HEK293 (cell line): ENCODE data around the gene ARHGAP24.
"Not testable (repeated sequence)": the region's sequence is repeated elsewhere in the genome, so short reads cannot be mapped to it uniquely, and the experiment has no call there.

Experiments used
- CTCF ChIA-PET: fragments of 350-600 bp; formaldehyde crosslinking; extraction: SDS; loops from one replicate; lab custom pipeline; 2021; ENCODE audit warnings: antibody characterized with exemption; lab: Yijun Ruan, JAX
- POLR2A ChIA-PET: fragments of 300-600 bp; formaldehyde crosslinking; extraction: SDS; loops from one replicate; lab custom pipeline; 2020; ENCODE audit warnings: antibody characterized with exemption, inconsistent platforms; lab: Yijun Ruan, JAX
- H3K27ac ChIP-seq: fragments of 200-500 bp; sonication (Bioruptor generic); 2 replicates; pipeline ENCODE4 v1.5.1; 2014; ENCODE audit warnings: low read depth, low read length, control low read depth, inconsistent platforms; ENCODE audit errors: extremely low read depth
- H3K36me3 ChIP-seq, 2 experiments: fragments of 200-500 bp in 1 of 2; sonication (Bioruptor generic) in 1 of 2; 1 replicate in 1 of 2; 2 replicates in 1 of 2; pipeline ENCODE4 v1.5.1; 2014 to 2017; ENCODE audit warnings: inconsistent platforms in 2 of 2, low read length in 2 of 2; ENCODE audit not compliant: control insufficient read depth in 2 of 2, insufficient read depth in 1 of 2
- H3K4me1 ChIP-seq: fragments of 200-500 bp; sonication (Bioruptor generic); 2 replicates; pipeline ENCODE4 v1.5.1; 2014; ENCODE audit warnings: mild to moderate bottlenecking, low read length, inconsistent platforms; ENCODE audit not compliant: control insufficient read depth, insufficient read depth
- H3K4me3 ChIP-seq: 2 replicates; pipeline ENCODE4 v1.5.1; 2011; ENCODE audit warnings: low read depth, mild to moderate bottlenecking, control low read depth, low read length, moderate library complexity
- H3K9me3 ChIP-seq: fragments of 200-500 bp; sonication (Bioruptor generic); 2 replicates; pipeline ENCODE4 v1.5.1; 2014; ENCODE audit warnings: low read depth, low read length, inconsistent platforms; ENCODE audit not compliant: control insufficient read depth, insufficient read depth
- PRDM1 ChIP-seq: fragments of 450-650 bp; formaldehyde crosslinking; IDR thresholded peaks from 2 replicates; pipeline ENCODE4; 2016; ENCODE audit warnings: missing biosample characterization, missing genetic modification characterization
- SP3 ChIP-seq: fragments of 450-650 bp; formaldehyde crosslinking; IDR thresholded peaks from 2 replicates; pipeline ENCODE4 v1.5.1; 2016; ENCODE audit warnings: missing biosample characterization, missing genetic modification characterization
- ZFHX2 ChIP-seq: fragments of 450-650 bp; formaldehyde crosslinking; conservative IDR thresholded peaks from 2 replicates; pipeline ENCODE4 v1.5.1; 2016; ENCODE audit warnings: missing biosample characterization, missing genetic modification characterization
- ZNF416 ChIP-seq: fragments of 450-650 bp; formaldehyde crosslinking; IDR thresholded peaks from 2 replicates; pipeline ENCODE4 v1.5.1; 2016; ENCODE audit warnings: missing biosample characterization, missing genetic modification characterization
- ZNF48 ChIP-seq: fragments of 450-650 bp; formaldehyde crosslinking; IDR thresholded peaks from 2 replicates; pipeline ENCODE4 v1.5.1; 2016; ENCODE audit warnings: missing biosample characterization, missing genetic modification characterization
- ZNF768 ChIP-seq: fragments of 450-650 bp; formaldehyde crosslinking; IDR thresholded peaks from 2 replicates; pipeline ENCODE4 v1.5.1; 2018; ENCODE audit warnings: missing biosample characterization, mild to moderate bottlenecking, missing genetic modification characterization
- ZSCAN16 ChIP-seq: fragments of 450-650 bp; formaldehyde crosslinking; IDR thresholded peaks from 2 replicates; pipeline ENCODE4 v1.5.1; 2016; ENCODE audit warnings: missing biosample characterization, missing genetic modification characterization
- TF ChIP-seq, protein P1 (sequence below): fragments of 450-650 bp; formaldehyde crosslinking; IDR thresholded peaks from 2 replicates; pipeline ENCODE4 v1.5.1; 2016; ENCODE audit warnings: missing biosample characterization, missing genetic modification characterization
- TF ChIP-seq, protein P2 (sequence below): fragments of 450-650 bp; formaldehyde crosslinking; IDR thresholded peaks from 2 replicates; pipeline ENCODE4 v1.5.1; 2016; ENCODE audit warnings: missing biosample characterization, missing genetic modification characterization, borderline replicate concordance
- TF ChIP-seq, protein P3 (sequence below): fragments of 450-650 bp; formaldehyde crosslinking; IDR thresholded peaks from 2 replicates; pipeline ENCODE4 v1.5.1; 2016; ENCODE audit warnings: missing biosample characterization, missing genetic modification characterization
- TF ChIP-seq, protein P4 (sequence below): fragments of 450-650 bp; formaldehyde crosslinking; IDR thresholded peaks from 2 replicates; pipeline ENCODE4 v1.5.1; 2016; ENCODE audit warnings: missing biosample characterization, missing genetic modification characterization

The ARHGAP24 gene

DNA sequence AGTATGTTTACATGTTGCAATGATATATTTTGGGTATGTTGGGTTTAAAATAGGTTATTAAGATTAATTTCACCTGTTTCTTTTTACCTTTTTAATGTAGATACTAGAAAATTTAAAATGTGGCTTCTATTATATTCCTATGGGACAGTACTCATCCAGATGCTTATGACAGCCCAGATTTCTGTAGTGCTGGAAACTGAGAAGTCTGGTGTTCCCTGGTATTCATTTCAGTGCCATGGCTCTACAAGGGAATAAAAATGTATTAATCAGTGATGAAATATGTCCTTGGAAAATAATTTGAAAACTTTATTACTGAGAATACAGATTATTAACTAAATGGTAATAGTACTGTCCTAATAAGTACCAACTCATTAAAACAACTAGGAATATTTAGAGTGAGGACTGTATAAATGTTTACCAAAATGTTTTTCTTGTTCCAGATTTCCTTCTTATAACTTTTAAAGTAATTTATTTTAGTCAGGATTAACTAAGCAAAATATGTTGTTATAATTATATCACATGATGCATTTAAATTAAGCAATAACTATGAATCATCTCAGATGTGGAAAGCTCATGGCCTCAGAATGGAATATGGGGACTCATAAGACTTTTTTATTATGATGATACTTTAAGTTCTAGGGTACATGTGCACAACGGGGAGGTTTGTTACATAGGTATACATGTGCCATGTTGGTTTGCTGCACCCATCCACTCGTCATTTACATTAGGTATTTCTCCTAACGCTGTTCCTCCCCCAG is 25.3 kb downstream of the ARHGAP24 start (continued):
- no peak for TF ChIP-seq ZFHX2 (tag by site-specific recombination)
- TF ChIP-seq, protein P1, sequence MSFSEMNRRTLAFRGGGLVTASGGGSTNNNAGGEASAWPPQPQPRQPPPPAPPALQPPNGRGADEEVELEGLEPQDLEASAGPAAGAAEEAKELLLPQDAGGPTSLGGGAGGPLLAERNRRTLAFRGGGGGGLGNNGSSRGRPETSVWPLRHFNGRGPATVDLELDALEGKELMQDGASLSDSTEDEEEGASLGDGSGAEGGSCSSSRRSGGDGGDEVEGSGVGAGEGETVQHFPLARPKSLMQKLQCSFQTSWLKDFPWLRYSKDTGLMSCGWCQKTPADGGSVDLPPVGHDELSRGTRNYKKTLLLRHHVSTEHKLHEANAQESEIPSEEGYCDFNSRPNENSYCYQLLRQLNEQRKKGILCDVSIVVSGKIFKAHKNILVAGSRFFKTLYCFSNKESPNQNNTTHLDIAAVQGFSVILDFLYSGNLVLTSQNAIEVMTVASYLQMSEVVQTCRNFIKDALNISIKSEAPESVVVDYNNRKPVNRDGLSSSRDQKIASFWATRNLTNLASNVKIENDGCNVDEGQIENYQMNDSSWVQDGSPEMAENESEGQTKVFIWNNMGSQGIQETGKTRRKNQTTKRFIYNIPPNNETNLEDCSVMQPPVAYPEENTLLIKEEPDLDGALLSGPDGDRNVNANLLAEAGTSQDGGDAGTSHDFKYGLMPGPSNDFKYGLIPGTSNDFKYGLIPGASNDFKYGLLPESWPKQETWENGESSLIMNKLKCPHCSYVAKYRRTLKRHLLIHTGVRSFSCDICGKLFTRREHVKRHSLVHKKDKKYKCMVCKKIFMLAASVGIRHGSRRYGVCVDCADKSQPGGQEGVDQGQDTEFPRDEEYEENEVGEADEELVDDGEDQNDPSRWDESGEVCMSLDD (tag by site-specific recombination) = no peak

DNA sequence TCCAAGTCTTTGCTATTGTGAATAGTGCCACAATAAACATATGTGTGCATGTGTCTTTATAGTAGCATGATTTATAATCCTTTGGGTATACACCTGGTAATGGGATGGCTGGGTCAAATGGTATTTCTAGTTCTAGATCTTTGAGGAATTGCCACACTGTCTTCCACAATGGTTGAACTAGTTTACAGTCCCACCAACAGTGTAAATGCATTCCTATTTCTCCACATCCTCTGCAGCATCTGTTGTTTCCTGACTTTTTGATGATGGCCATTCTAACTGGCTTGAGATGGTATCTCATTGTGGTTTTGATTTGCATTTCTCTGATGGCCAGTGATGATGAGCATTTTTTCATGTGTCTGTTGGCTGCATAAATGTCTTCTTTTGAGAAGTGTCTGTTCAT is 26.2 kb downstream of the ARHGAP24 start:
- H3K36me3 ChIP-seq, H3K27ac ChIP-seq, H3K9me3 ChIP-seq, POLR2A ChIA-PET, H3K4me1 ChIP-seq, CTCF ChIA-PET, H3K4me3 ChIP-seq: not testable (repeated sequence)

DNA sequence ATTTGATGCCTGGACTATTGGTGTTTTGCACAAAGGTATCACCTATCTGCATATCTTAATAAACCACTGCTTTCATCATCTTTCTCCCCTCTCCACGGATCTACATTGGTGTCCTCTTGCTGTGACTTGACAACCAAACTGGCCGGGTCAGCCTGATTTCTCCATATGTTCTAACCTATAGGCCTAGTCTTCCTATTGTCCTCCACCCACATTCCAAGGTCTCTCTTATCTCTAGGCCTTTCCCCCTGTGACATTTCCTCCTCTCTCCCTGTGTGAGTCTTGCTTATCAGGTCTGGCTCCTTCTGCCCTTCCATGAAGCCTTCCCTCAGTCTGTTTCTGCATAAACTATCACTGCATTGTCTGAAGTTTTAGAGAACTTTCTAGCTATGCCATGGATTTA is 33.7 kb downstream of the ARHGAP24 start:
- Histone ChIP-seq H3K4me1 (no peaks in the 10 kb centered on the region), H3K36me3 (no peaks in the 10 kb centered on the region), H3K9me3 (no peaks in the 10 kb centered on the region), H3K27ac (no peak overlapping the region), H3K4me3 (no peak overlapping the region)
- POLR2A ChIA-PET = no interaction called here
- CTCF ChIA-PET = no interaction called here
- TF ChIP-seq SP3 (tag by site-specific recombination) (no peak), ZNF768 (tag by site-specific recombination) (no peak), ZNF48 (tag by site-specific recombination) (no peak), ZFHX2 (tag by site-specific recombination) (no peak)
- TF ChIP-seq, protein P2, sequence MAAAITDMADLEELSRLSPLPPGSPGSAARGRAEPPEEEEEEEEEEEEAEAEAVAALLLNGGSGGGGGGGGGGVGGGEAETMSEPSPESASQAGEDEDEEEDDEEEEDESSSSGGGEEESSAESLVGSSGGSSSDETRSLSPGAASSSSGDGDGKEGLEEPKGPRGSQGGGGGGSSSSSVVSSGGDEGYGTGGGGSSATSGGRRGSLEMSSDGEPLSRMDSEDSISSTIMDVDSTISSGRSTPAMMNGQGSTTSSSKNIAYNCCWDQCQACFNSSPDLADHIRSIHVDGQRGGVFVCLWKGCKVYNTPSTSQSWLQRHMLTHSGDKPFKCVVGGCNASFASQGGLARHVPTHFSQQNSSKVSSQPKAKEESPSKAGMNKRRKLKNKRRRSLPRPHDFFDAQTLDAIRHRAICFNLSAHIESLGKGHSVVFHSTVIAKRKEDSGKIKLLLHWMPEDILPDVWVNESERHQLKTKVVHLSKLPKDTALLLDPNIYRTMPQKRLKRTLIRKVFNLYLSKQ (tag by site-specific recombination) = no peak
- TF ChIP-seq, protein P3, sequence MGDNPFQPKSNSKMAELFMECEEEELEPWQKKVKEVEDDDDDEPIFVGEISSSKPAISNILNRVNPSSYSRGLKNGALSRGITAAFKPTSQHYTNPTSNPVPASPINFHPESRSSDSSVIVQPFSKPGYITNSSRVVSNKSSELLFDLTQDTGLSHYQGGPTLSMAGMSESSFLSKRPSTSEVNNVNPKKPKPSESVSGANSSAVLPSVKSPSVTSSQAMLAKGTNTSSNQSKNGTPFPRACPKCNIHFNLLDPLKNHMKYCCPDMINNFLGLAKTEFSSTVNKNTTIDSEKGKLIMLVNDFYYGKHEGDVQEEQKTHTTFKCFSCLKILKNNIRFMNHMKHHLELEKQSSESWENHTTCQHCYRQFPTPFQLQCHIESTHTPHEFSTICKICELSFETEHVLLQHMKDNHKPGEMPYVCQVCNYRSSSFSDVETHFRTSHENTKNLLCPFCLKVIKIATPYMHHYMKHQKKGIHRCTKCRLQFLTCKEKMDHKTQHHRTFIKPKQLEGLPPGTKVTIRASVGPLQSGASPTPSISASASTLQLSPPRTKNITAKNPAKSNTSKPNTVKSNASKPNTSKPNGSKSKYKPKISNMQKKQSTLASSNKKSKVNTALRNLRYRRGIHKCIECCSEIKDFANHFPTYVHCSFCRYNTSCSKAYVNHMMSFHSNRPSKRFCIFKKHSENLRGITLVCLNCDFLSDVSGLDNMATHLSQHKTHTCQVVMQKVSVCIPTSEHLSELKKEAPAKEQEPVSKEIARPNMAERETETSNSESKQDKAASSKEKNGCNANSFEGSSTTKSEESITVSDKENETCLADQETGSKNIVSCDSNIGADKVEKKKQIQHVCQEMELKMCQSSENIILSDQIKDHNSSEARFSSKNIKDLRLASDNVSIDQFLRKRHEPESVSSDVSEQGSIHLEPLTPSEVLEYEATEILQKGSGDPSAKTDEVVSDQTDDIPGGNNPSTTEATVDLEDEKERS (tag by site-specific recombination) = no peak

DNA sequence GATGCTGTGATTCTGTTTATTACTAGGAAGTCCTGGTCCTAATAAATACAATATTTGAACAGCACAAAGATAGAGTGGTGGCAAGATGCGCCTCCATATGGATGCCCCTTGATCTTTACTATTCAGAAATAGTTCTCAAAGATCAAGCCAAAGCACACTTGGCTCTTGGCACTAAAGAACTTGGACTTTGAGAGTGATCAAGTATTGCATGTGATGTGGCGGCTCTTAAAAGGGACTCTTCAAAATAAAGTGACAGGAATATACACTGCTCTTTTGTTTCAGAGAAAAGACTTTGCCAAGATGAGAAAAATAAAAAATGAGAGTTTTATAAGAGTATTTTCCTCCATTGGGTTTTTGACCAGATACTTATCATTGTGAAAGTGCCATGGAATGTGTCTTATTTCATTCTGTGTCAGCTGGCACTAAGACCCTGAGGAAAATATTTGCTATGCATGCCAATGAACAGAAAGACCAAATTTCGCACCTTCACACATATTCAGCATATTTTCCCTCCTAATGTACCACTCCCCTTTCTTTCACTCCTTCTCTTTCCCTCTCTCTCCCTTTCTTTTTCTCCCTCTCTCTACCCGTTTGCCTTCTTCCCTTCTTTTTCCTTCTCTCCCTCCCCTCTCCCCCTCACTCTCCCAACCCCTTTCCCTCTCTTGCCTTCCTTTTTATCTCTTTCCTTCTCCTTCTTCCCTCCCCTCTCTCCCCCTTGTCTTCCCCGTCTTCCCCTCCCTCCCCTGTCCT is 35.1 kb downstream of the ARHGAP24 start:
- Histone ChIP-seq H3K36me3 (no peaks in the 10 kb centered on the region), H3K4me3 (no peak overlapping the region), H3K9me3 (no peaks in the 10 kb centered on the region), H3K4me1 (no peaks in the 10 kb centered on the region), H3K27ac (no peak overlapping the region)
- POLR2A ChIA-PET = no interaction called here
- TF ChIP-seq, protein P2 (tag by site-specific recombination) = no peak
- TF ChIP-seq, protein P4, sequence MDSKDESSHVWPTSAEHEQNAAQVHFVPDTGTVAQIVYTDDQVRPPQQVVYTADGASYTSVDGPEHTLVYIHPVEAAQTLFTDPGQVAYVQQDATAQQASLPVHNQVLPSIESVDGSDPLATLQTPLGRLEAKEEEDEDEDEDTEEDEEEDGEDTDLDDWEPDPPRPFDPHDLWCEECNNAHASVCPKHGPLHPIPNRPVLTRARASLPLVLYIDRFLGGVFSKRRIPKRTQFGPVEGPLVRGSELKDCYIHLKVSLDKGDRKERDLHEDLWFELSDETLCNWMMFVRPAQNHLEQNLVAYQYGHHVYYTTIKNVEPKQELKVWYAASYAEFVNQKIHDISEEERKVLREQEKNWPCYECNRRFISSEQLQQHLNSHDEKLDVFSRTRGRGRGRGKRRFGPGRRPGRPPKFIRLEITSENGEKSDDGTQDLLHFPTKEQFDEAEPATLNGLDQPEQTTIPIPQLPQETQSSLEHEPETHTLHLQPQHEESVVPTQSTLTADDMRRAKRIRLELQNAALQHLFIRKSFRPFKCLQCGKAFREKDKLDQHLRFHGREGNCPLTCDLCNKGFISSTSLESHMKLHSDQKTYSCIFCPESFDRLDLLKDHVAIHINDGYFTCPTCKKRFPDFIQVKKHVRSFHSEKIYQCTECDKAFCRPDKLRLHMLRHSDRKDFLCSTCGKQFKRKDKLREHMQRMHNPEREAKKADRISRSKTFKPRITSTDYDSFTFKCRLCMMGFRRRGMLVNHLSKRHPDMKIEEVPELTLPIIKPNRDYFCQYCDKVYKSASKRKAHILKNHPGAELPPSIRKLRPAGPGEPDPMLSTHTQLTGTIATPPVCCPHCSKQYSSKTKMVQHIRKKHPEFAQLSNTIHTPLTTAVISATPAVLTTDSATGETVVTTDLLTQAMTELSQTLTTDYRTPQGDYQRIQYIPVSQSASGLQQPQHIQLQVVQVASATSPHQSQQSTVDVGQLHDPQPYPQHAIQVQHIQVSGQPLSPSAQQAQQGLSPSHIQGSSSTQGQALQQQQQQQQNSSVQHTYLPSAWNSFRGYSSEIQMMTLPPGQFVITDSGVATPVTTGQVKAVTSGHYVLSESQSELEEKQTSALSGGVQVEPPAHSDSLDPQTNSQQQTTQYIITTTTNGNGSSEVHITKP (tag by site-specific recombination) = no peak
- TF ChIP-seq PRDM1 (tag by site-specific recombination) (peak; percentile 92), ZNF768 (tag by site-specific recombination) (no peak), ZSCAN16 (no peak), ZNF416 (tag by site-specific recombination) (no peak)
- CTCF ChIA-PET = no interaction called here
